D721Med (cell line): ENCODE results near the gene TNFAIP1.
A peak's percentile ranks its signal among the peaks of the same experiment; 100 is the strongest.
"Not testable (repeated sequence)": the region's sequence is repeated elsewhere in the genome, so short reads cannot be mapped to it uniquely, and the experiment has no call there.

Source experiments
- DNase-seq: peaks from one replicate; pipeline ENCODE4 v3.0.0; 2011; ENCODE audit warnings: low spot score; ENCODE audit not compliant: insufficient read length
- FAIRE-seq: peaks from 2 replicates; lab custom pipeline; 2011; peaks lifted over from hg19 to GRCh38; lab: Jason Lieb, UNC
- CTCF ChIP-seq: IDR thresholded peaks from 2 replicates; pipeline ENCODE4 v1.5.1; 2012; ENCODE audit warnings: mild to moderate bottlenecking, control low read depth; ENCODE audit not compliant: insufficient read depth; ENCODE audit errors: missing control alignments

TNFAIP1 gene, protein sequence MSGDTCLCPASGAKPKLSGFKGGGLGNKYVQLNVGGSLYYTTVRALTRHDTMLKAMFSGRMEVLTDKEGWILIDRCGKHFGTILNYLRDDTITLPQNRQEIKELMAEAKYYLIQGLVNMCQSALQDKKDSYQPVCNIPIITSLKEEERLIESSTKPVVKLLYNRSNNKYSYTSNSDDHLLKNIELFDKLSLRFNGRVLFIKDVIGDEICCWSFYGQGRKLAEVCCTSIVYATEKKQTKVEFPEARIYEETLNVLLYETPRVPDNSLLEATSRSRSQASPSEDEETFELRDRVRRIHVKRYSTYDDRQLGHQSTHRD

GRCh38 chr17:28335201-28335958 lies at the start of gene TNFAIP1, which contains the start of gene IFT20:
TSS of gene TNFAIP1 (plus strand) at chr17:28335761. CDS start at chr17:28339522, 3,761 bp downstream.
TSS of gene IFT20 (minus strand) at chr17:28335472. CDS start at chr17:28331985, 3,487 bp downstream.
- peak; percentile 21 for TF ChIP-seq CTCF
- peak; percentile 78 for DNase-seq
- FAIRE-seq = no peak

DNA sequence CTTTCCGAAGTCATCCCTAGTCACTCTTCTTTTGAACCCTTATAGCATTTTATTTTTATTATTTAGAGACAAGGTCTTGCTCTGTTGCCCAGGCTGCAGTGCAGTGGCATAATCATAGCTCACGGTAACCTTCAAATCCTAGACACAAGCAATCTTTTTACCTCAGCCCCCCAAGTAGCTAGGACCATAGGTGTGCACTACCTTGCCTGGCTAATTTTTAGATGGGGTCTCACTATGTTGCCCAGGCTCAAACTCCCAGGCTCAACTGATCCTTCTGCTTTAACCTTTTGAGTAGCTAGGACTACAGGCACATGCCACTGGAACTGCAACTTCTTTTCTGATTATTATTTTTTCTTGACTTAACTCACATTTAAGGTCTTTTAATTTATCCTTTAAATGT lies 49.6 kb upstream of the TNFAIP1 start:
- DNase-seq (no peak), FAIRE-seq (no peak)
- TF ChIP-seq CTCF = no peak

DNA sequence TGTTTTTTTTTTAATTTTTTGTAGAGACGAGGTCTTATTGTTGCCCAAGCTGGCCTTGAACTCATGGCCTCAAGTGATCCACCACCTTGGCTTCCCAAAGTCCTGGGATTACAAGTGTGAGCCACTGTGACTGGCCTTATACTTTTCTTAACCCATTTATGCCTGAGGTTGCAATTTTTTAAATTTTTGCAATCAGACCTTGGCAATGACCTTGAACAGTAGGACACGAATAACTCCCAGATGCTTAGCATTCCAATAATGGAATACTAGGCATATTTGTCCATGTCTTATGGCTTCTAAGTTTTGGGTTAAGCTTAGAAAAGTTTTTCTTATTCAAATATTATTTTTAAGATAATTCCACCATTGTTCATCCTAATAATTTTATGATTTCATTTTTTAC lies 44.9 kb upstream of the TNFAIP1 start:
- DNase-seq = no peak
- TF ChIP-seq CTCF = no peak
- FAIRE-seq = no peak

- TF ChIP-seq CTCF = no peak
- FAIRE-seq = peak; percentile 68
- DNase-seq = no peak
Observed at GRCh38 chr17:28291780-28292330, 43.7 kb upstream of the TNFAIP1 start.

GRCh38 chr17:28292878-28293277 lies 42.7 kb upstream of the TNFAIP1 start:
- FAIRE-seq, DNase-seq: not testable (repeated sequence)

GRCh38 chr17:28293994-28294393 lies 41.6 kb upstream of the TNFAIP1 start:
- FAIRE-seq = no peak

More at GRCh38 chr17:28293994-28294393, 41.6 kb upstream of the TNFAIP1 start:
- no peak for TF ChIP-seq CTCF
- DNase-seq = no peak
